Cardiac septum (tissue), 1 donor: ENCODE results near the gene YY1. TPM values are rescaled to one million over a fixed set of nuclear protein-coding genes. Genes with fewer than 3 reads are reported as not detected.
"Not testable (repeated sequence)": the region's sequence is repeated elsewhere in the genome, so short reads cannot be mapped to it uniquely, and the experiment has no call there.

Experiments
- DNase-seq: peaks from one replicate; pipeline ENCODE4 v3.0.0-alpha.2; 2020; ENCODE audit warnings: low spot score
- intact Hi-C: fragments of 100-400 bp; cut with DNase I; formaldehyde crosslinking; loops from one replicate; pipeline ENCODE4 v1.14.0; 2022
- total RNA-seq: library from RNA; stranded (reverse); fragmentation: NEBNext Ultra II Directional; extraction: Animal tissue kit (Norgen Biotek cat#: 25700); gene quantifications from one replicate; pipeline ENCODE4 v1.2.1, GENCODE V29; 2021
- donor health status: DM: no; HTN: no; CAD: no.

YY1 gene
- total RNA-seq, 1 donor from 2014 or later: 44.3 TPM

DNA sequence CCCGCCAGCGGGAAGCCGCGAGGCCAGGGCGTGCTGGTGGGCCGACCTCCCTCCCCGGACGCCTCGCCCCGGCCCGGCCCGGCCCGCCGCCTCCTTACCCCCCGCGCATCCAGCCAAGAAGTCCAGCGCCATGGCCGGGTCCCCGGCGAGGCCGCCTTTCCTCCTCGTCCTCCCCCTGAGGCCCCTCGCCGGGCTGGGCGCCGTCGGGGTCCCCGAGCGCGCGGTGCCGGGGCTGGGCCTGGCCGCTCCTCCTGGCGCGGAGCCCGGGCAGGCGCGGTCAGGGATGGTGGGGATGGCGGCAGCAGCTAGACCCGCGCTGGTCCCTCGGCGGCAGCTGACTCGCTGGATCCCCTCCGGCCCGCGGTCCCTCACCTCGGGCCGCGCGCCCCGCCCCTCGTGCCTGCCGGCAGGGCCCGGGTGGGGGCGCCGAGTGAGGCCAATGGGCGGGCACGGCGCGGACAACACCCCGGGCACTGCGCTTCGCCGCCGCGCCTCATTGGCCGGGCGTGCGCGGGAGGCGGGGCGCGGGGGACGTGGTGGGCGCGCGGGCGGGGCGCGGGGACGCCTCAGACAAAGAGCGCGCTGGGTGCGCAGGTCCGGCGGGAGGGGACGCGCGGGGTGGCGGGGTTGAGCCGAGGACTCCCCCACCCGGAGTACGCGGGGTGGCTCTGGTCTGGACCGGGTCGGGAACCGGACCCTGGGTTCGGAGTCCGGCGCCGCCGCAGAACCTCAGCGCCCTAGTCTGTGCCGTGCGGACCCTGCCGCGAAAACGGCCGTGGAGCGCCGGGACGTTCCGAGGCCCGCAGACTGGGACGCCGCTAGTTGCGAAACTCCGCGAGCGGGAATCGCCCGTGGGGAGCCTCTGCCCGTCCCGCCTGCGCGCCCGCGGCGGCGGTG, 67.4 kb downstream of the YY1 start, which contains the start of gene SLC25A29:
Gene SLC25A29, minus strand, starts transcription at position 344 of the 897 bp plus-strand sequence. Its CDS starts 212 bp downstream, at position 132.
- DNase-seq: peak; percentile 93
- intact Hi-C loops: no loop called here

DNA sequence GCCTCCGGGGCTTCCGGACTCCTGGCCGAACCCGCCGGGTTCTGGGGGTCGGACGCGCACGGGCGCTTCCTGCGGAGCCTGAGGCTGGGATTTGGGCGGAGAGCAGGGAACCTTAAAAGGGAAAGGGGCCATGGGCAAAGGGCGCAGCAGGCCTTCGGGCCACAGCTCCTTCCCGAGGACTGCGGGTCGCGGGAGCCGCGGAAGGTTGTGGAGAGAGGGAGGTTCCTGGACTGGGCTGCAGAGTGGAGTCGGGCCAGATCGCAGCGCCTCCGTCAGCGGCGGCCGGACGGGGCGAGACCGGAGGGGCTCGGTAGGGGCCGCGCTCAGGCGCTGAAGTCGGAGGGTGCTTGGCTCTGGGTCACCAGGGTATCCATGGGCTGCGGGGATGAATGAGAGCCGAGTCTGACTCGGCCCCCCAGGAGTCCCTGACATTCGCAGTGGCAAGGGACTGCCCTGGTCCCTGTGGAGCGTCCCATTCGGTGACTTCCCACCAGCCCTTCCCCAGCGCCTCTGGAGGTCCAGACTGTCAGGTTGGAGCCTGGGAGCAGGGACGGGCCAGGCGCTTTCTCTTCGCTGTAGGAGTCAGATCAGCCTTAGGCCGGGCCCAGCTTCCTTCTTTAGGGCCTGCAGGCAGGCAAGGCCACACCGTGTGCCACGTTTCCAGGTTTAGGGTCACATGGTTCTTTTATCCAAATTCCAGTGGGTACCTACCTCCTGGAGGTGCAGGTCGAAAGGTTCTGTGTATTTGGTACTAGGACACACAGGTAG, 68.2 kb downstream of the YY1 start:
- no peak for DNase-seq
- intact Hi-C loops: no loop called here

DNA sequence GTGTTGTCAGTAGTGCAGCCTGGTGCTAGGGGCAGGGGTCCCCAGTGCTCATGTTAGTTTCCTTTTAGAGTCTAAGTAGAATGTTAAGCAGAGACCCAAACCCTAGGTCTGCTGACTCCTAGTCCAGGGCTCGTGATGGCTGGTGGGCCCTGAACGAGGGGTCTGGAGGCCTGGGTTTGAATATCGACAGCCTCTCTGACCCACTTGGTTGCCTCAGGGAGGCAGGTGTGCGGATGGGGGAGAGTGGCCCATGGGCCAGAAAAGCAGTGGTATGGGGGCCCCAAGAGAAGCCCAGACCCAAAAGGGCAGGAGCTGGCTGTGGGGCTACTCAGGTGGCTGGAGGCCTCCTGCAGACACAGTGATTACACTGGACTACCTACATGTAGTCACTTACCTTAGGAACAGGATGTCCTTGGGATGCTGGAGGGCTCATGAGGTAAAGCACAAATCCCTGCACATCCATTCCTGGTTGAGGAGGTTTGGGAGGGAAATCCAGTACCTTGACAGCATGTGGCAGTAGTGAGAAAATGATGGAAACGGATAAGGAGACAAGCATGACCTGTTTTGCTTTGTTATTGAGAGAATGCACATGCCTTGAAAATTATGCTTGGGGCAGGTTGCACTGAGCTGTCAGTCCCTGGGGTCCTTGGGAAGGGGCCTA, 69.0 kb downstream of the YY1 start:
- intact Hi-C loops: no loop called here
- no peak for DNase-seq

- DNase-seq, intact Hi-C loops: not testable (repeated sequence)
These were observed 69.5 kb downstream of the YY1 start for GRCh38 chr14:100308427-100308792.

DNA sequence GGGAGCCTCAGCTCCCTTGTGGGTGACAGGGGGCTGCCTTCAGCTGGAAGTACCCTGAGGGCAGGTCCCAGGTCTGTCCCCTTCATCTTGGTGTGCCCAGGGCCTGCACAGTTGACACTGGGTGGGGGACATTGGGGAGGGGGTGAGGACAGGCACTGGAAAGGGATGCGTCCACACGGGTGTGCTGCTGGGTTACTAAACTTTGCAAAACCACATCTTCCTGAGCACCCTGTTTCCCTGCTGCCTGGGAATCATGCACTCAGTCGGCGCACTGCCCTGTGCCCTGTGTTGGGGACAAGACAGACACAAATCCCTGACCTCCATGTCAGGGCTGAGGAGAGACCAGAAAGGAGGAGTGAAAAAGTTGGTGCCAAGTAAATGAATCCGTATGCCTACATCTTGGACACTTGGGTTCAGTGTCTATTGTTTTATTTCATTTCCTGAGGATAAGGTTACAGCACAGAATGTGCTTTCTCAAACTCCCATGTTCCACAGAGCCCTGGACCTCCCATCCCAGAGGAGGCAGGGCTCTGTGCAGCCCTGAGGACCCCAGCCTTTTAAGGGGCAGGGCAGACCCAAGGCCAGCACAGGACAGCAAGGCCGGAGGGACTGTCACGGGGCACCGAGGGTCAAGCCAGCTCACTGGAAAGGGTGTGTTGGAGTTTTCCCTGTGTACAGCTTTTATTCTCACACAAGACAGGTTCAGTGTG, 70.2 kb downstream of the YY1 start:
- DNase-seq: no peak
- intact Hi-C loops: no loop called here

- DNase-seq, intact Hi-C loops: not testable (repeated sequence)
These were observed 73.3 kb downstream of the YY1 start for GRCh38 chr14:100312110-100312876.

GRCh38 chr14:100312877-100313400, 74.0 kb downstream of the YY1 start:
- DNase-seq: no peak
- intact Hi-C loops: no loop called here

DNA sequence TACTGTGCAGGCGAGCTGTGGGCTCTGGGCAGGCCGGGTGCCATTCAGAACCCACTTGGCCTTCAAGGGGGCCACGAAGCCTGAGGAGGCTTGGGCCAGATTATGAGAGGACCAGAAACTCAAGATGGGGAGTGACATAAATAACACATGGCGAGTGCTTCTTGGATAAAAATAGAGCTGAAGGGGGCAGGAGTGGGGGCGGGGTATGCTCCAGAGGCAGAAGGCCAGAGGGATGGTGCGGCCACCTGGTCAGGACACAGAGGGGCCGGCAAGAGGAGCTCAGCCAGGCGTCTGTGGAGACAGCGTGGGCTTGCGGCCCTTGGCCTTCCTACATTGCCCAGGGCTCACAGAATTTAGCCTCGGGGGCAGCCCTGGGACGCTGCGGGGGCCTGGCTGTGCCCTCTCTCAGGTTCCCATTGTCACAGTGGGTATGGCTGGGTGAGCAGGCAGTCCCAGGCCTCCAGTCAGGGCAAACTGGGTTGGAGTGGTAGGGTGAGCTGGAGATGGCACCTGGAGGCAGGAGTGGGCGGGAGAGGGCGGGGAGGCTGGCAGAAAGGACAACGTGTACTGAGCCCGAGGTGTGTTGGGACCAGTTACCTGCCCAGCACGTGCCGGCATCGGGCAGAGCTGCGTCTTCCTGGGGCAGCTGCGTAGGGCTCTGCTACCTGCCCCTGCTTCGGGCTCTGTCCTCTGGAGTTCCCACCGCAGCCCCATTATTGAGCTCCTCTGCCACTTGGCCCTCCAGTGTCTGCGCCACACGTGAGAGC, 74.7 kb downstream of the YY1 start:
- DNase-seq: no peak
- intact Hi-C loops: no loop called here

DNA sequence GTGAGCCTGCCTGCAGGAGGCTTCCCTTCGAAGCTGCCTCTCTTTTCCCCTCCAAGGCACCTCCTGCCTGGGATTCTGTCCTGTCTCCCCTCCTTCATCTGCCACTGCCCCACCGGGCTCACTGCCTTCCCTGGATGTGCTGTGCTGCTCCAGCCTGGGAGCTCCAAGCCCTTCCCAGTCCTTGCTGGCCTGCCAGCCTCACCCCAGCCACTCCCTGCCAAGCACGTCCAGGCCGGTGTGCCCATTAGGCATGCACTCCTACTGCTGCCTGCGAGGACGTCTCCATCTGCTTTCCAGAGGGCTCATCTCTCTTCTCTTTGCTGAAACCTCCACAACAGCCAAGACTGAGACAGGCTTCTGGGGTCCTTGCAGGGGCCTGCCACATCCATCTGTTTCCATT, 75.8 kb downstream of the YY1 start:
- intact Hi-C loops: no loop called here
- no peak for DNase-seq

GRCh38 chr14:100317389-100317788, 78.4 kb downstream of the YY1 start:
- DNase-seq: no peak
- intact Hi-C loops: no loop called here

DNA sequence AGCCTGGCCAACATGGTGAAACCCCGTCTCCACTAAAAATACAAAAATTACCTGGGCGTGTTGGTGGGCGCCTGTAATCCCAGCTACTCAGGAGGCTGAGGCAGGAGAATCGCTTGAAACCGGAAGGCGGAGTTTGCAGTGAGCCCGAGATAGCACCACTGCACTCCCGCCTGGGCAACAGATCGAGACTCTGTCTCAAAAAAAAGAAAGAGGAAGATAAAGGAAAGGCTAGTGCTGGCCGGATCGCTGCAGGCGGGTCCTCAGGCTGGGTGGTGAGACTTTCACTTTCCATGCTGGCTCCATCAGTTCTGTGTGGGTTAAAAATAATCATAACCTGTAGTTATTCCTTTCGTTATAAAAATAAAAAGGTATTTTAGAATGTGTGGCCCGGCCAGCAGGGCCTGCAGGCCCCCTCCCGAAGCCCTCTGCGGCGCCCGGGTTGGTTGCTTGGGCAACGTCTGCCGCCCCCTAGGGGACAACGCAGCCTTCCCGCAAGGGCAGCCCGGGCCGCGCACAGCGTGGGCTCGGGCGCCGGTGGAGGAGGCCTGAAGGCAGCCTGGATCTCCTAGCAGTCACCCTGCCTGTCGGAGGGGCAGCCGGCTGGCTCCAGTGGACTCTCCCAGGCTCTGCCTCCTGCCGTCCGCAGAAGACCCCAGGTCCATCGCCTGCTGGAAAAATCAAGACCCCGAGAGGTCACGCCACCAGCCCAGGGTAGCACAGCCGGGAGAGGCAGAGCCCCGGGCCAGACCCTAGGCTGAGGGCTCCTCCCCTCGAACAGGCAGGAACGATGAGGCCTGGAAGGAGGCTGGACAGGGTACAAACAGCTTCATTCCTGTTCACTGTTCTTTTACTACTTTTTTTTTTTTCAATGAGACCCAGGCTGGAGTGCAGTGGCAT, 79.2 kb downstream of the YY1 start:
- peak; percentile 86 for DNase-seq
- intact Hi-C loops: no loop called here

DNA sequence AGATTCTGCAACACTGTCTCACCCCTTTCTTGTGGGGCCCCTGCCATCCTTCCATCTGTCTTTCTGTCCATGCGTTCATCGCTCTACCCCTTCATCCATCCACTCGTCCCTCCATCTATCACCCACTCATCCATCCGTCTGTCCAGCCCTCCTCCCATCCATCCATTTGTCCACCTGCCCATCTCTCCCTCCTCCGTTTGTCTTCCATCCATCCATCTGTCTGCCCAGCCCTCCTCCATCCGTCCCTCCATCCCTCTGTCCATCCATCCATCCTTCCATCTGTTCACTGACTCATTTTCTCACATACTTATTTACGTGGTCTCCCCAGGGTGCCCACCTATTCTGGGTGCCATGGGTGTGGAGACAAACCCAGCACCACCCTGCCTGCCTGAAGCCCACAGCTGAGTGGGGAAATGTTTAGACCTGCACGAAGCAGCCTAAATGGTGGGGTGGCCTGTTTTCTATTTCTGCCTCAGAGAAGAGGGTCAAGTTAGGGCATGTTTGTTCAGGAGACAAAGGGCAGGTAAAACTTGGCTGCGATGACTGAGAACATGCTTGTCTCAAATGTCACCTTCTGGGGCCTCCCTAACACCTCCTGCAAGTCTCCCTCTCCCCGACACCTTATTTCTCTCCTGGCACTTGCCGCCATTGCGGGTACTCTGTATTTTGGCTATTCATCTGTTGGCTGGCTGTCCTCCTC, 81.4 kb downstream of the YY1 start:
- intact Hi-C loops: no loop called here
- DNase-seq: no peak

DNA sequence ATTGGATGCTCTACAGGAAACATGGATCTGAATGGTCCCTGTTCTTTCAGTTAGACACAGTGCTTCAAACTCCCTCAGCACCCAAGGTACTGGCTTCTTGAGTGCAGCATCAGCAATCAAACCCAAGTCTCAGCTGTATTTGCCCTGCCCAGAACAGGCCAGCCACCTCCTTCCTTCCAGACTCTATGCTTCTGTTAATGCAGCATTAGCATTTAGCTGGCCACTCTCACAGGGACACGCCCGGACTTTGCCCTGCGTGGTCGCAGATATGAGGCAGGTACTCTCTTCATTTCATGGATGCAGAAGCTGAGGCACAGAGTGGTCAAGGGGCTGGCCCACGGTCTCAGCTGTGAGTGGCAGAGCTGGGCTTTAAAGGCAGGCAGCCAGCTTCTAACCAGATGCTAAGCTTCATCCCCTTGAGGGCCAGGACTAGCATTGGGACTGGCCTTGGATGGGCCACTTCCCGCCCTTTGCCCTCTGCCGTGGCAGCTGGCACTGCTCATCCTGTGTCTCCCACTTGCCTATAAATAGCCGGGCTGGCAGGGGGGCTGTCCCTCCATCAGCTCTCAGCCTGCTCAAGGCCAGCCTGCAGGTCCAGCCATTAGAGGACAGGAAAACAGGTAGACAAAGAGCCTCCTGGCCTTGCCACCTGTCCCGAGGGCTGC, 82.7 kb downstream of the YY1 start:
- no peak for DNase-seq
- intact Hi-C loops: no loop called here

- intact Hi-C loops: no loop called here
- DNase-seq: no peak
These were observed 83.4 kb downstream of the YY1 start for GRCh38 chr14:100322138-100322957.
